H9 (cell line): ENCODE results near the gene CFAP161. TPM values are rescaled to one million over a fixed set of nuclear protein-coding genes. Genes with fewer than 3 reads are reported as not detected.
A peak's percentile ranks its signal among the peaks of the same experiment; 100 is the strongest.

Source experiments
- DNase-seq: peaks from one replicate; pipeline ENCODE4 v3.0.0-alpha.2; 2017
- H2AFZ ChIP-seq: one replicate; pipeline ENCODE4 v1.6.1; 2013; ENCODE audit warnings: mild to moderate bottlenecking, low read length, control low read depth, moderate library complexity
- H2AK5ac ChIP-seq: 2 replicates; pipeline ENCODE4 v1.6.1; 2013; ENCODE audit warnings: low read length, control low read depth, mixed read lengths; ENCODE audit not compliant: insufficient read length
- H2BK120ac ChIP-seq: one replicate; pipeline ENCODE4 v1.6.1; 2013; ENCODE audit warnings: low read depth, mild to moderate bottlenecking, low read length, control low read depth, inconsistent platforms; ENCODE audit not compliant: poor library complexity, severe bottlenecking
- H2BK12ac ChIP-seq: 2 replicates; pipeline ENCODE4 v1.6.1; 2013; ENCODE audit warnings: low read length, control low read depth, mixed read lengths, low read depth; ENCODE audit not compliant: insufficient read length
- H2BK15ac ChIP-seq: 2 replicates; pipeline ENCODE4 v1.6.1; 2013; ENCODE audit warnings: low read depth, low read length, control low read depth
- H2BK20ac ChIP-seq: one replicate; pipeline ENCODE4 v1.6.1; 2013; ENCODE audit warnings: low read depth, mild to moderate bottlenecking, low read length, control low read depth, inconsistent platforms; ENCODE audit not compliant: poor library complexity, severe bottlenecking
- H2BK5ac ChIP-seq: 2 replicates; pipeline ENCODE4 v1.6.1; 2013; ENCODE audit warnings: low read length, control low read depth, mixed read lengths; ENCODE audit not compliant: insufficient read length
- H3K14ac ChIP-seq: 2 replicates; pipeline ENCODE4 v1.6.1; 2013; ENCODE audit warnings: low read length, control low read depth; ENCODE audit not compliant: insufficient read depth
- H3K18ac ChIP-seq: 2 replicates; pipeline ENCODE4 v1.6.1; 2013; ENCODE audit warnings: low read depth, mild to moderate bottlenecking, mixed read lengths, low read length, control low read depth; ENCODE audit not compliant: insufficient read length
- H3K23ac ChIP-seq: 2 replicates; pipeline ENCODE4 v1.6.1; 2013; ENCODE audit warnings: low read length, control low read depth, mixed read lengths, low read depth; ENCODE audit not compliant: insufficient read length
- H3K23me2 ChIP-seq: 2 replicates; pipeline ENCODE4 v1.6.1; 2013; ENCODE audit warnings: low read depth, mild to moderate bottlenecking, mixed read lengths, low read length, control low read depth; ENCODE audit not compliant: insufficient read length, poor library complexity, severe bottlenecking
- H3K27ac ChIP-seq: 2 replicates; pipeline ENCODE4 v1.5.1; 2013; ENCODE audit warnings: low read length, control low read depth, mixed read lengths, low read depth; ENCODE audit not compliant: insufficient read length
- H3K27me3 ChIP-seq: 2 replicates; pipeline ENCODE4 v1.6.1; 2013; ENCODE audit warnings: low read length, control low read depth, inconsistent platforms; ENCODE audit not compliant: insufficient read depth
- H3K4ac ChIP-seq: 2 replicates; pipeline ENCODE4 v1.6.1; 2013; ENCODE audit warnings: low read depth, mild to moderate bottlenecking, control low read depth, inconsistent platforms, low read length, moderate library complexity
- H3K4me1 ChIP-seq: 2 replicates; pipeline ENCODE4 v1.6.1; 2013; ENCODE audit warnings: low read length, control low read depth, inconsistent platforms; ENCODE audit not compliant: insufficient read depth
- H3K4me2 ChIP-seq: 2 replicates; pipeline ENCODE4 v1.6.1; 2013; ENCODE audit warnings: low read length, control low read depth, mixed read lengths; ENCODE audit not compliant: insufficient read length, insufficient read depth
- H3K56ac ChIP-seq: 2 replicates; pipeline ENCODE4 v1.6.1; 2013; ENCODE audit warnings: low read depth, mild to moderate bottlenecking, mixed read lengths, low read length, control low read depth; ENCODE audit not compliant: insufficient read length
- H3K79me1 ChIP-seq: 2 replicates; pipeline ENCODE4 v1.6.1; 2013; ENCODE audit warnings: low read depth, mild to moderate bottlenecking, moderate library complexity, low read length, control low read depth, inconsistent platforms; ENCODE audit not compliant: insufficient read depth, poor library complexity, severe bottlenecking
- H3K79me2 ChIP-seq: 2 replicates; pipeline ENCODE4 v1.6.1; 2013; ENCODE audit warnings: low read length, control low read depth, inconsistent platforms; ENCODE audit not compliant: insufficient read depth
- H3K9ac ChIP-seq: 2 replicates; pipeline ENCODE4 v1.6.1; 2013; ENCODE audit warnings: low read length, control low read depth, mixed read lengths; ENCODE audit not compliant: insufficient read length; ENCODE audit errors: extremely low read depth
- H3K9me3 ChIP-seq: one replicate; pipeline ENCODE4 v1.6.1; 2013; ENCODE audit warnings: low read depth, low read length, inconsistent platforms; ENCODE audit not compliant: control insufficient read depth
- H3T11ph ChIP-seq: one replicate; pipeline ENCODE4 v1.6.1; 2013; ENCODE audit warnings: mild to moderate bottlenecking, low read length, control low read depth, inconsistent platforms
- H4K20me1 ChIP-seq: one replicate; pipeline ENCODE4 v1.6.1; 2013; ENCODE audit not compliant: control insufficient read depth, insufficient read length, insufficient read depth
- H4K5ac ChIP-seq: 2 replicates; pipeline ENCODE4 v1.6.1; 2013; ENCODE audit warnings: low read depth, mild to moderate bottlenecking, mixed read lengths, low read length, control low read depth; ENCODE audit not compliant: insufficient read length
- H4K8ac ChIP-seq: replicated peaks from 2 replicates; pipeline ENCODE4 v1.6.1; 2013; ENCODE audit warnings: low read length, control low read depth, mixed read lengths, low read depth; ENCODE audit not compliant: insufficient read length
- H4K91ac ChIP-seq: 2 replicates; pipeline ENCODE4 v1.6.1; 2013; ENCODE audit warnings: low read depth, mild to moderate bottlenecking, moderate library complexity, mixed read lengths, low read length, control low read depth; ENCODE audit not compliant: insufficient read length
- H3K27ac Mint-ChIP-seq, 3 experiments: 2 replicates in 2 of 3; 3 replicates in 1 of 3; pipeline ENCODE4 v1.8.0; 2020 to 2021; ENCODE audit warnings: mixed read lengths in 3 of 3, mild to moderate bottlenecking in 1 of 3, moderate library complexity in 1 of 3
- H3K27me3 Mint-ChIP-seq: 2 replicates; pipeline ENCODE4 v1.8.0; 2021; ENCODE audit warnings: low read depth, mild to moderate bottlenecking, moderate library complexity, mixed read lengths
- H3K36me3 Mint-ChIP-seq, 3 experiments: 2 replicates in 2 of 3; 3 replicates in 1 of 3; pipeline ENCODE4 v1.8.0; 2020 to 2021; ENCODE audit warnings: low read depth in 3 of 3, mixed read lengths in 3 of 3; ENCODE audit not compliant: insufficient read depth in 1 of 3
- H3K4me1 Mint-ChIP-seq, 2 experiments: 2 replicates each; pipeline ENCODE4 v1.8.0; 2020; ENCODE audit warnings: mixed read lengths in 2 of 2
- H3K4me3 Mint-ChIP-seq, 2 experiments: 2 replicates in 1 of 2; 3 replicates in 1 of 2; pipeline ENCODE4 v1.8.0; 2020 to 2021; ENCODE audit warnings: mild to moderate bottlenecking in 2 of 2, mixed read lengths in 2 of 2, moderate library complexity in 1 of 2
- H3K9me3 Mint-ChIP-seq, 2 experiments: 2 replicates in 1 of 2; 3 replicates in 1 of 2; pipeline ENCODE4 v1.8.0; 2020; ENCODE audit warnings: mild to moderate bottlenecking in 2 of 2, mixed read lengths in 2 of 2, moderate library complexity in 1 of 2
- WGBS: extraction: QIAGEN DNeasy Blood & Tissue Kit; methylation state at CpG from one replicate; pipeline ENCODE4 v1.1.7; 2013; ENCODE audit warnings: missing lambda C conversion rate, low lambda C conversion rate, mixed read lengths; ENCODE audit not compliant: insufficient read length; ENCODE audit errors: extremely low coverage; 5-methylcytosine and 5-hydroxymethylcytosine counted together
- total RNA-seq: library from RNA; stranded (reverse); gene quantifications from 2 replicates; pipeline ENCODE4 v1.2.1, GENCODE V29; 2021
- TF ChIP-seq, protein P1 (sequence below): fragments of 200-600 bp; sonication (generic); conservative IDR thresholded peaks from 3 replicates; pipeline ENCODE4 v1.8.0; 2021; ENCODE audit warnings: antibody characterized with exemption, mild to moderate bottlenecking

CFAP161 gene
- total RNA-seq, 1 experiment from 2014 or later: 0.24 TPM

DNA sequence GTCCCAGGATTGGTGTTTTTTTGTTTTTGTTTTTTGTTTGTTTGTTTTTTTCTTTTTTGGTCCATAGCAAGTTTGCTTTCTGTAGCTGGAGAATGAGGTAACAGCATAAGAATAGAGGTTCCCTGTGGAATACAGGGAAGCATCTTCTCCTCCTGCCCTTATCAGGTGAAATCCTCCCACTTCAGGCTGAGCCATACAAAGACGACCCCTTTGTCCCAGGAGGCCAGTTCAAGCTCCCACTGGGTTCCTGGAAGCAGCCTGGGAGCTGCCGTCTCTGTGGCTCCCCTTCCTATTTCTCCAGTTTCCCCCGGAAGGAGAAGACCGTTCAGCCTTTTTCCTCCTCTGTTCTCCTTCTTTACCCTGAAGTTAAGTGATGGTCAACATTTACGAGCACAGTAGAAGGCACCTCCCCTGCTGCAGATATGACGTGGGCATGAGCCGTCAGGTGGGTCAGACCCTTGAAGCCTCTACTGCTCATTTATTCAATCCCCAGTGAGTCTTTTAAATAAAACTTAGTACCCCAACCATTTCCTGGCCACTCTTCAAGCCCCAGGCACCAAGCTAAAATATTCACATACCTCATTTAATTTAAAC is 63.7 kb downstream of the CFAP161 start:
- no peak overlapping the region for H3K27ac ChIP-seq
- H3K4me1 ChIP-seq: no peaks in the 10 kb centered on the region
- no peaks in the 10 kb centered on the region for H3K9me3 ChIP-seq
- H3K23me2 ChIP-seq: no peaks in the 10 kb centered on the region
- H4K20me1 ChIP-seq: no peaks in the 10 kb centered on the region
- no CpG with 5 or more reads among the region's 7 CpGs for WGBS
- no peak overlapping the region for H4K8ac ChIP-seq
- H3K4me3 Mint-ChIP-seq: no peak overlapping the region
- no peak overlapping the region for H3K4me2 ChIP-seq
- no peaks in the 10 kb centered on the region; the same call in 1 of the 2 replicates for H3K79me2 ChIP-seq
- no peak overlapping the region for H4K5ac ChIP-seq
- no peaks in the 10 kb centered on the region for H3K9me3 Mint-ChIP-seq
- H2BK20ac ChIP-seq: no peak overlapping the region
- no peaks in the 10 kb centered on the region for H3K79me1 ChIP-seq
- no peak overlapping the region for H3K56ac ChIP-seq
- H2AK5ac ChIP-seq: no peak overlapping the region
- no peak overlapping the region for H3K18ac ChIP-seq
- H3K36me3 Mint-ChIP-seq: no peaks in the 10 kb centered on the region
- H3K27me3 ChIP-seq: no peaks in the 10 kb centered on the region
- TF ChIP-seq, protein P1, sequence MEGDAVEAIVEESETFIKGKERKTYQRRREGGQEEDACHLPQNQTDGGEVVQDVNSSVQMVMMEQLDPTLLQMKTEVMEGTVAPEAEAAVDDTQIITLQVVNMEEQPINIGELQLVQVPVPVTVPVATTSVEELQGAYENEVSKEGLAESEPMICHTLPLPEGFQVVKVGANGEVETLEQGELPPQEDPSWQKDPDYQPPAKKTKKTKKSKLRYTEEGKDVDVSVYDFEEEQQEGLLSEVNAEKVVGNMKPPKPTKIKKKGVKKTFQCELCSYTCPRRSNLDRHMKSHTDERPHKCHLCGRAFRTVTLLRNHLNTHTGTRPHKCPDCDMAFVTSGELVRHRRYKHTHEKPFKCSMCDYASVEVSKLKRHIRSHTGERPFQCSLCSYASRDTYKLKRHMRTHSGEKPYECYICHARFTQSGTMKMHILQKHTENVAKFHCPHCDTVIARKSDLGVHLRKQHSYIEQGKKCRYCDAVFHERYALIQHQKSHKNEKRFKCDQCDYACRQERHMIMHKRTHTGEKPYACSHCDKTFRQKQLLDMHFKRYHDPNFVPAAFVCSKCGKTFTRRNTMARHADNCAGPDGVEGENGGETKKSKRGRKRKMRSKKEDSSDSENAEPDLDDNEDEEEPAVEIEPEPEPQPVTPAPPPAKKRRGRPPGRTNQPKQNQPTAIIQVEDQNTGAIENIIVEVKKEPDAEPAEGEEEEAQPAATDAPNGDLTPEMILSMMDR: no peak
- no peak overlapping the region for H3K23ac ChIP-seq
- H4K91ac ChIP-seq: no peak overlapping the region
- H2BK15ac ChIP-seq: no peak overlapping the region
- H2AFZ ChIP-seq: no peak overlapping the region
- no peak overlapping the region for H2BK120ac ChIP-seq
- H3K27ac Mint-ChIP-seq: 0 out of 7 replicates have a peak overlapping the region, but pooled peaks of 1 of the 3 experiments have one; percentile 59
- no peak overlapping the region for H3K14ac ChIP-seq
- H3K4ac ChIP-seq: no peak overlapping the region
- no peak for DNase-seq
- H2BK5ac ChIP-seq: no peak overlapping the region
- H3K27me3 Mint-ChIP-seq: peaks cover 7% of the 10 kb centered on the region
- H3T11ph ChIP-seq: no peak overlapping the region
- peaks cover 13 to 25% of the 10 kb centered on the region in 2 experiments; a peak in 3 of 4 replicates for H3K4me1 Mint-ChIP-seq
- H3K9ac ChIP-seq: no peak overlapping the region
- H2BK12ac ChIP-seq: no peak overlapping the region

Other genes starting within 250 kb of the CFAP161 start
- 29.1 and 30.1 TPM in 2 replicates for gene MESD, start 144.5 kb upstream of the CFAP161 start, total RNA-seq
- 19.3 and 20.2 TPM in 2 replicates for gene TLNRD1, start 133.3 kb upstream of the CFAP161 start, total RNA-seq
- gene IL16, start 62.6 kb downstream of the CFAP161 start, total RNA-seq: 0.18 and 0.28 TPM in 2 replicates
- 2.3 and 2.4 TPM in 2 replicates for gene STARD5, start 189.9 kb downstream of the CFAP161 start, total RNA-seq
- not detected in 2 replicates for gene TMC3, start 239.9 kb downstream of the CFAP161 start, total RNA-seq